Sigmoid colon (tissue), 7 donors: ENCODE data around the gene IKZF2. TPM values are rescaled to one million over a fixed set of nuclear protein-coding genes. Genes with fewer than 3 reads are reported as not detected.

Experiments used
- DNase-seq: peaks from one replicate; pipeline ENCODE4 v3.0.0-alpha.2; 2019
- H3K27ac ChIP-seq, 4 donors: fragments of 200-600 bp; sonication (generic); one replicate each; pipeline ENCODE4 v1.5.1; 2016 to 2019; ENCODE audit warnings: mild to moderate bottlenecking in 1 of 4
- H3K27me3 ChIP-seq, 3 donors: fragments of 200-600 bp; sonication (generic); one replicate each; pipeline ENCODE4 v1.5.1; 2019; ENCODE audit warnings: mild to moderate bottlenecking in 1 of 3
- H3K36me3 ChIP-seq, 4 donors: fragments of 200-600 bp; sonication (generic); one replicate each; pipeline ENCODE4 v1.5.1; 2016 to 2019
- H3K4me1 ChIP-seq, 4 donors: fragments of 200-600 bp; sonication (generic); one replicate each; pipeline ENCODE4 v1.5.1; 2017 to 2019
- H3K4me3 ChIP-seq, 4 donors: fragments of 200-600 bp; sonication (generic); one replicate each; pipeline ENCODE4 v1.5.1; 2017 to 2019; ENCODE audit warnings: mild to moderate bottlenecking in 2 of 4, moderate library complexity in 1 of 4
- H3K9me3 ChIP-seq, 4 donors: fragments of 200-600 bp in 3 of 4; sonication (generic) in 3 of 4; one replicate each; pipeline versions ENCODE4 v1.5.1 to v1.6.1; 2013 to 2019
- EP300 ChIP-seq, 4 donors: sonication (generic); formaldehyde crosslinking; IDR thresholded peaks; one replicate each; pipeline ENCODE4 v1.6.1; 2017; ENCODE audit warnings: antibody characterized with exemption in 4 of 4
- POLR2A ChIP-seq, 2 donors: fragments of 450-650 bp; IDR thresholded peaks; one replicate each; pipeline ENCODE4 v1.6.1; 2016; ENCODE audit warnings: antibody characterized with exemption in 2 of 2, mild to moderate bottlenecking in 2 of 2, moderate library complexity in 2 of 2
- POLR2AphosphoS5 ChIP-seq, 4 donors: sonication (generic); formaldehyde crosslinking; IDR thresholded peaks; one replicate each; pipeline ENCODE4 v1.6.1; 2017; ENCODE audit warnings: antibody characterized with exemption in 4 of 4
- WGBS, 2 donors: extraction: QIAGEN DNeasy Blood & Tissue Kit; methylation state at CpG; one replicate each; pipeline ENCODE4 v1.1.7; 2013; 5-methylcytosine and 5-hydroxymethylcytosine counted together
- intact Hi-C: fragments of 100-400 bp; cut with DNase I; formaldehyde crosslinking; loops from one replicate; pipeline ENCODE4 v1.15.1; 2023
- polyA plus RNA-seq, 3 donors: library from polyadenylated mRNA; stranded (reverse); fragments of 200-250 nt; gene quantifications; one replicate each; pipeline ENCODE4 v1.2.3, GENCODE V29; 2013
- total RNA-seq, 4 donors: library from RNA; depleted of rRNA; stranded (reverse); fragments of >200 nt; gene quantifications; one replicate each; pipeline ENCODE4 v1.1.0, GENCODE V29; 2016
- TF ChIP-seq, protein P1 (sequence below), 4 experiments: fragments of 450-650 bp in 3 of 4; fragments of 200-600 bp in 1 of 4; IDR thresholded peaks; one replicate each; pipeline ENCODE4 v1.5.1; 2016 to 2019; ENCODE audit warnings: antibody characterized with exemption in 4 of 4, mild to moderate bottlenecking in 3 of 4, moderate library complexity in 2 of 4
- donor health status: healthy with polysubstance abuse.
- donor health status: Bipolar disorder and iron deficiency.
- donor health status: healthy.

The IKZF2 gene
- total and polyA plus RNA-seq, 7 donors = under 0.01 to 14.9 (median 5.5) TPM

- H3K36me3 ChIP-seq = no peaks in the 10 kb centered on the region
- no peak overlapping the region for H3K4me3 ChIP-seq
- no peaks in the 10 kb centered on the region for H3K27me3 ChIP-seq
- H3K4me1 ChIP-seq = peaks cover 0 to 6% (median 2%) of the 10 kb centered on the region in 4 donors
- H3K27ac ChIP-seq = no peak overlapping the region
- WGBS, 2 donors = 90 to 92% methylated on average over 3 of the region's 3 CpGs
- no peak for DNase-seq
- no peaks in the 10 kb centered on the region for H3K9me3 ChIP-seq
- intact Hi-C loops = no loop called here
- no peak for TF ChIP-seq EP300 (IDR thresholded peaks at IDR 0.05)
Measured at GRCh38 chr2:213091765-213092164, 59.6 kb downstream of the IKZF2 start.

GRCh38 chr2:213090772-213091171 lies 60.6 kb downstream of the IKZF2 start:
- no peak for TF ChIP-seq EP300 (IDR thresholded peaks at IDR 0.05)
- TF ChIP-seq POLR2AphosphoS5 (IDR thresholded peaks at IDR 0.05) = no peak
- TF ChIP-seq, protein P1, sequence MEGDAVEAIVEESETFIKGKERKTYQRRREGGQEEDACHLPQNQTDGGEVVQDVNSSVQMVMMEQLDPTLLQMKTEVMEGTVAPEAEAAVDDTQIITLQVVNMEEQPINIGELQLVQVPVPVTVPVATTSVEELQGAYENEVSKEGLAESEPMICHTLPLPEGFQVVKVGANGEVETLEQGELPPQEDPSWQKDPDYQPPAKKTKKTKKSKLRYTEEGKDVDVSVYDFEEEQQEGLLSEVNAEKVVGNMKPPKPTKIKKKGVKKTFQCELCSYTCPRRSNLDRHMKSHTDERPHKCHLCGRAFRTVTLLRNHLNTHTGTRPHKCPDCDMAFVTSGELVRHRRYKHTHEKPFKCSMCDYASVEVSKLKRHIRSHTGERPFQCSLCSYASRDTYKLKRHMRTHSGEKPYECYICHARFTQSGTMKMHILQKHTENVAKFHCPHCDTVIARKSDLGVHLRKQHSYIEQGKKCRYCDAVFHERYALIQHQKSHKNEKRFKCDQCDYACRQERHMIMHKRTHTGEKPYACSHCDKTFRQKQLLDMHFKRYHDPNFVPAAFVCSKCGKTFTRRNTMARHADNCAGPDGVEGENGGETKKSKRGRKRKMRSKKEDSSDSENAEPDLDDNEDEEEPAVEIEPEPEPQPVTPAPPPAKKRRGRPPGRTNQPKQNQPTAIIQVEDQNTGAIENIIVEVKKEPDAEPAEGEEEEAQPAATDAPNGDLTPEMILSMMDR (IDR thresholded peaks at IDR 0.05) = no peak
- TF ChIP-seq POLR2A (IDR thresholded peaks at IDR 0.05) = no peak
- no peaks in the 10 kb centered on the region for H3K9me3 ChIP-seq
- H3K4me1 ChIP-seq = peaks cover 0 to 16% (median 7%) of the 10 kb centered on the region in 4 donors
- H3K27me3 ChIP-seq = no peaks in the 10 kb centered on the region
- H3K36me3 ChIP-seq = no peaks in the 10 kb centered on the region
- no peak for DNase-seq
- 84 to 87% methylated on average over 3 of the region's 3 CpGs for WGBS, 2 donors
- H3K4me3 ChIP-seq = no peak overlapping the region
- H3K27ac ChIP-seq = no peak overlapping the region
- intact Hi-C loops = no loop called here

DNA sequence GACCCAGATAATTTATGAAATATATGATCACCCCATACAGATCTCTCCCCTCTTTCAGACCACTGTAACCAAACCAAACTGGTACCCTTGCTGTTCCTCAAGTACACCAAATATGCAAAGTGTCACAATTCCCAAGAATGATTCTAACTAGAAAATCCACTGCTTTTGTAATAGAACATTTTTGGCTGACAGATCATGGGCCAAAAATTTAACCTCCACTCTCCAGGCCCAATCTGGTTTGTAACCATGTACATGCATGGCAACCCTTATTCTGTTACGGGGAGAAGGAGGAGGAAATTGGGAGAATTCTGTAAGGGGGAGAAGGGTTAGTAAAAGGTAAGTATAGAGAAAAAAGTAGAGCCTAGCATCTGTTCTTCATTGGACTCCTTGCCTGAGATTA lies 62.0 kb downstream of the IKZF2 start:
- intact Hi-C loops = no loop called here
- TF ChIP-seq, protein P1 (IDR thresholded peaks at IDR 0.05) = no peak
- no peak for TF ChIP-seq EP300 (IDR thresholded peaks at IDR 0.05)
- TF ChIP-seq POLR2AphosphoS5 (IDR thresholded peaks at IDR 0.05) = no peak
- no peak for TF ChIP-seq POLR2A (IDR thresholded peaks at IDR 0.05)
- WGBS, 2 donors = 92 to 94% methylated on average over 1 of the region's 1 CpG
- H3K27ac ChIP-seq = no peak overlapping the region
- H3K27me3 ChIP-seq = no peaks in the 10 kb centered on the region
- H3K4me1 ChIP-seq = peaks cover 0 to 28% (median 15%) of the 10 kb centered on the region in 4 donors
- no peak for DNase-seq
- no peaks in the 10 kb centered on the region for H3K36me3 ChIP-seq
- H3K9me3 ChIP-seq = no peaks in the 10 kb centered on the region
- no peak overlapping the region for H3K4me3 ChIP-seq

- Histone ChIP-seq H3K4me1 (peaks cover 0 to 28% (median 15%) of the 10 kb centered on the region in 4 donors), H3K27ac (no peak overlapping the region), H3K9me3 (no peaks in the 10 kb centered on the region), H3K27me3 (no peaks in the 10 kb centered on the region), H3K4me3 (no peak overlapping the region), H3K36me3 (no peaks in the 10 kb centered on the region)
- intact Hi-C loops = no loop called here
- no peak for DNase-seq
- TF ChIP-seq POLR2AphosphoS5 (IDR thresholded peaks at IDR 0.05) (no peak), EP300 (IDR thresholded peaks at IDR 0.05) (no peak), POLR2A (IDR thresholded peaks at IDR 0.05) (no peak)
- TF ChIP-seq, protein P1 (IDR thresholded peaks at IDR 0.05) = no peak
- 79 to 89% methylated on average over 3 of the region's 3 CpGs for WGBS, 2 donors
Measured at GRCh38 chr2:213087040-213087439, 64.4 kb downstream of the IKZF2 start.

GRCh38 chr2:213086571-213086970 lies 64.8 kb downstream of the IKZF2 start:
- Histone ChIP-seq H3K4me1 (peaks cover 0 to 28% (median 15%) of the 10 kb centered on the region in 4 donors), H3K4me3 (no peak overlapping the region), H3K27ac (no peak overlapping the region), H3K9me3 (no peaks in the 10 kb centered on the region), H3K36me3 (no peaks in the 10 kb centered on the region), H3K27me3 (no peaks in the 10 kb centered on the region)
- WGBS, 2 donors = 57 to 59% methylated on average over 2 of the region's 2 CpGs
- TF ChIP-seq POLR2AphosphoS5 (IDR thresholded peaks at IDR 0.05) = no peak
- TF ChIP-seq, protein P1 (IDR thresholded peaks at IDR 0.05) = no peak
- TF ChIP-seq EP300 (IDR thresholded peaks at IDR 0.05) = no peak
- no peak for TF ChIP-seq POLR2A (IDR thresholded peaks at IDR 0.05)
- intact Hi-C loops = no loop called here
- no peak for DNase-seq
